D341Med (cell line): ENCODE results near the gene SAMM50.
A peak's percentile ranks its signal among the peaks of the same experiment; 100 is the strongest.

Source experiments
- DNase-seq: peaks from one replicate; pipeline ENCODE4 v3.0.0; 2012; ENCODE audit warnings: low spot score

SAMM50 gene

GRCh38 chr22:43976861-43977795 is 21.9 kb downstream of the SAMM50 start:
- no peak for DNase-seq

GRCh38 chr22:43978558-43978957 is 23.3 kb downstream of the SAMM50 start:
- no peak for DNase-seq

- DNase-seq: no peak
Measured at GRCh38 chr22:43980579-43980978, 25.3 kb downstream of the SAMM50 start.

GRCh38 chr22:43980996-43981395 is 25.8 kb downstream of the SAMM50 start:
- no peak for DNase-seq

- DNase-seq: no peak
Measured at GRCh38 chr22:43983808-43984207, 28.6 kb downstream of the SAMM50 start.

- no peak for DNase-seq
Measured at GRCh38 chr22:43985532-43985931, 30.3 kb downstream of the SAMM50 start.

GRCh38 chr22:43988116-43988820 is 33.0 kb downstream of the SAMM50 start:
- no peak for DNase-seq

- no peak for DNase-seq
Measured at GRCh38 chr22:43988960-43989359, 33.7 kb downstream of the SAMM50 start.

GRCh38 chr22:43990044-43990443 is 34.8 kb downstream of the SAMM50 start:
- no peak for DNase-seq

- DNase-seq: no peak
Measured at GRCh38 chr22:43991316-43992020, 36.2 kb downstream of the SAMM50 start.

- no peak for DNase-seq
Measured at GRCh38 chr22:43992331-43992821, 37.1 kb downstream of the SAMM50 start.

GRCh38 chr22:43993072-43993760 is 38.0 kb downstream of the SAMM50 start:
- DNase-seq: peak; percentile 87

- no peak for DNase-seq
Measured at GRCh38 chr22:43994006-43994405, 38.8 kb downstream of the SAMM50 start.

- no peak for DNase-seq
Measured at GRCh38 chr22:43994416-43994815, 39.2 kb downstream of the SAMM50 start.

GRCh38 chr22:43995057-43995685 is 39.9 kb downstream of the SAMM50 start:
- DNase-seq: no peak

- no peak for DNase-seq
Measured at GRCh38 chr22:43995798-43996169, 40.5 kb downstream of the SAMM50 start.

GRCh38 chr22:43996170-43996980 is 41.1 kb downstream of the SAMM50 start:
- no peak for DNase-seq

GRCh38 chr22:43996981-43997265 is 41.7 kb downstream of the SAMM50 start:
- DNase-seq: no peak

GRCh38 chr22:43998679-43999264 is 43.5 kb downstream of the SAMM50 start:
- DNase-seq: no peak

GRCh38 chr22:43999378-43999777 is 44.1 kb downstream of the SAMM50 start:
- DNase-seq: no peak
